ENCODE measurements around the gene CLEC1B.
"Not testable (repeated sequence)": the region's sequence is repeated elsewhere in the genome, so short reads cannot be mapped to it uniquely, and the experiment has no call there.

Gene CLEC1B

GRCh38 chr12:10021342-10021741, 22.4 kb upstream of the CLEC1B start:
- Histone ChIP-seq H2AFZ (ENCODE audit: low read length, unreplicated experiment) (no peak overlapping the region), H3K36me3 (ENCODE audit: insufficient read depth, low read length) (no peaks in the 10 kb centered on the region), H3K27me3 (ENCODE audit: insufficient read depth, low read length) (no peaks in the 10 kb centered on the region), H3K4me1 (ENCODE audit: control insufficient read depth, insufficient read depth, low read length, unreplicated experiment) (peaks cover 9% of the 10 kb centered on the region), H3K4me3 (ENCODE audit: low read depth, low read length) (no peak overlapping the region), H3K79me2 (ENCODE audit: control insufficient read depth, insufficient read depth, low read length, unreplicated experiment) (no peaks in the 10 kb centered on the region), H3K27ac (ENCODE audit: low read depth, low read length) (no peak overlapping the region)

- no peak overlapping the region for H3K27ac ChIP-seq (ENCODE audit: low read depth, low read length)
- H2AFZ ChIP-seq (ENCODE audit: low read length, unreplicated experiment), result no peak overlapping the region
- no peaks in the 10 kb centered on the region for H3K79me2 ChIP-seq (ENCODE audit: control insufficient read depth, insufficient read depth, low read length, unreplicated experiment)
These were observed 19.5 kb upstream of the CLEC1B start for GRCh38 chr12:10018386-10018785.

DNA sequence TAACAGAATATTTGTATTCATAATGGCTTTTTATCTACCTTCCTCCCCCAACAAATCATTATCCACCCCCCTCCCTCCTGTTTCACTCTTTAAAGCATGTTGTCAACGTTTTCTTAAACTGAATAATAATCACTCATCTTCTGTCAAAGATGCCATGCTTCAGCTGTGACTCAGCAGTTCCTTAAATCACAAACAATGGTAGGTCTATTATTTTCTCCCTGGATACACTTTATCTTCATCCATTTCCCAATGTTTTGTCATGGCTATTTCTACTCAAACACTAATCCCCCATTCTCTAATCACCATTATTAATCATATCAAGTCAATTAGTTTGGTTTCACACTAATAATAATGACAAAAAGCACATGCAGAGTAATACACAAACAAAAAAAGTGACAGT, 18.0 kb upstream of the CLEC1B start:
- no peak overlapping the region for H3K4me3 ChIP-seq (ENCODE audit: low read depth, low read length)
- H3K79me2 ChIP-seq (ENCODE audit: control insufficient read depth, insufficient read depth, low read length, unreplicated experiment), result no peaks in the 10 kb centered on the region
- peak overlapping the region; percentile 62 for H3K27ac ChIP-seq (ENCODE audit: low read depth, low read length)
- H3K36me3 ChIP-seq (ENCODE audit: insufficient read depth, low read length), result no peaks in the 10 kb centered on the region
- peaks cover 9% of the 10 kb centered on the region for H3K4me1 ChIP-seq (ENCODE audit: control insufficient read depth, insufficient read depth, low read length, unreplicated experiment)
- peaks cover 8% of the 10 kb centered on the region; the same call in 1 of the 2 replicates for H3K27me3 ChIP-seq (ENCODE audit: insufficient read depth, low read length)
- peak overlapping the region; percentile 33 for H2AFZ ChIP-seq (ENCODE audit: low read length, unreplicated experiment)

More at GRCh38 chr12:10018386-10018785, 19.5 kb upstream of the CLEC1B start:
- Histone ChIP-seq H3K27me3 (ENCODE audit: insufficient read depth, low read length) (no peaks in the 10 kb centered on the region), H3K36me3 (ENCODE audit: insufficient read depth, low read length) (no peaks in the 10 kb centered on the region), H3K4me1 (ENCODE audit: control insufficient read depth, insufficient read depth, low read length, unreplicated experiment) (peaks cover 9% of the 10 kb centered on the region), H3K4me3 (ENCODE audit: low read depth, low read length) (no peak overlapping the region)

DNA sequence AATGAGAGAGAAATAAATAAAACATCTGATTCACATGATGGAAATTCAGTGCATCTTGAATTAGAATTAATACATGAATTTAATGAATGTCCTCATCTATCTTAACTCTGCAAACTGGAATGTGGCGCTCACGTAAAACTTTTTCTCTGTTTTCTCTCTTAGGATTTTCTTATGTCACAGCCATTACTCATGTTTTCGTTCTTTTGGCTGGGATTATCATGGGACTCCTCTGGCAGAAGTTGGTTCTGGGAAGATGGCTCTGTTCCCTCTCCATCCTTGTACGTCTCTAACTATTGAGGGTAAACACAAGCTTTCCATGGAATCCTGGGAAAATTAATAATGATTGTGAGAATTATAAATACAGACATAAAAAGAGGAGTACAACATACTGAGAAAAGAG, 16.5 kb upstream of the CLEC1B start:
- H3K27me3 ChIP-seq (ENCODE audit: insufficient read depth, low read length), result peaks cover 8% of the 10 kb centered on the region; the same call in 1 of the 2 replicates
- peaks cover 9% of the 10 kb centered on the region for H3K4me1 ChIP-seq (ENCODE audit: control insufficient read depth, insufficient read depth, low read length, unreplicated experiment)
- no peaks in the 10 kb centered on the region for H3K36me3 ChIP-seq (ENCODE audit: insufficient read depth, low read length)

DNA sequence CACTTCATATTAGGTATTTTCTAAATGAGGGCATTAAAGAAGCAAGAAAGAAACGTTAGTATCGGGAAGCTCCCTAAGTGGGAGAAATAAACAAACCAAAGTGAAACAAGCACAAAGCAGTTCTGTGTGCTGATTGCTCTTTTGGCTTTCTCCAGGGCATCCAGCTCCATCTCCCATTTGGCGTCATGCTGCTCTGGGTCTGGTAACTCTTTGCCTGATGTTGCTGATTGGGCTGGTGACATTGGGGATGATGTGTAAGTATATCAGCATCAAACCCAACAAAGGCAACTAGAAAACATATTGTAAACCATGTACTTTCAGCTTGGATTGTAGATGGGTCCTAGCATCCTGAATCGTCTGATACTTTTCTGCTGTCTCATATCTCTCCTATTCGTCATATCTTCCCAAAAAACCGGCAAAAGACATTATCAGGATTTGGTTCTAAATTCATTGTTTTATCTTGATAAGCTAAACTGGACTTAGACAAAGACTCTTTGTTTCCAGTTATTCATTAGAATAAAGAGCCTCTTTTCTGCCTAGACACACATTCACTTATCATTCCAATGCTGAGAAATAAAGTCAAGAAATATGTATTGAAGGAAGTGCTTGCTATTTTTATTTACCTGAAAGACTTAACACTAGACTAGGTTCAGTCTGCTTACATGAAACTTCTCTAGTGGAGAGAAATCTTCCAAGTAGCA, 13.9 kb upstream of the CLEC1B start:
- H3K4me3 ChIP-seq (ENCODE audit: low read depth, low read length), result no peak overlapping the region
- H3K36me3 ChIP-seq (ENCODE audit: insufficient read depth, low read length), result no peaks in the 10 kb centered on the region
- no peak overlapping the region for H3K27ac ChIP-seq (ENCODE audit: low read depth, low read length)
- peaks cover 9% of the 10 kb centered on the region for H3K4me1 ChIP-seq (ENCODE audit: control insufficient read depth, insufficient read depth, low read length, unreplicated experiment)
- H2AFZ ChIP-seq (ENCODE audit: low read length, unreplicated experiment), result no peak overlapping the region
- H3K79me2 ChIP-seq (ENCODE audit: control insufficient read depth, insufficient read depth, low read length, unreplicated experiment), result no peaks in the 10 kb centered on the region
- peaks cover 8% of the 10 kb centered on the region; the same call in 1 of the 2 replicates for H3K27me3 ChIP-seq (ENCODE audit: insufficient read depth, low read length)

More for the DNA sequence above, 16.5 kb upstream of the CLEC1B start:
- H2AFZ ChIP-seq (ENCODE audit: low read length, unreplicated experiment), result no peak overlapping the region
- H3K79me2 ChIP-seq (ENCODE audit: control insufficient read depth, insufficient read depth, low read length, unreplicated experiment), result no peaks in the 10 kb centered on the region
- H3K4me3 ChIP-seq (ENCODE audit: low read depth, low read length), result no peak overlapping the region
- H3K27ac ChIP-seq (ENCODE audit: low read depth, low read length), result no peak overlapping the region

DNA sequence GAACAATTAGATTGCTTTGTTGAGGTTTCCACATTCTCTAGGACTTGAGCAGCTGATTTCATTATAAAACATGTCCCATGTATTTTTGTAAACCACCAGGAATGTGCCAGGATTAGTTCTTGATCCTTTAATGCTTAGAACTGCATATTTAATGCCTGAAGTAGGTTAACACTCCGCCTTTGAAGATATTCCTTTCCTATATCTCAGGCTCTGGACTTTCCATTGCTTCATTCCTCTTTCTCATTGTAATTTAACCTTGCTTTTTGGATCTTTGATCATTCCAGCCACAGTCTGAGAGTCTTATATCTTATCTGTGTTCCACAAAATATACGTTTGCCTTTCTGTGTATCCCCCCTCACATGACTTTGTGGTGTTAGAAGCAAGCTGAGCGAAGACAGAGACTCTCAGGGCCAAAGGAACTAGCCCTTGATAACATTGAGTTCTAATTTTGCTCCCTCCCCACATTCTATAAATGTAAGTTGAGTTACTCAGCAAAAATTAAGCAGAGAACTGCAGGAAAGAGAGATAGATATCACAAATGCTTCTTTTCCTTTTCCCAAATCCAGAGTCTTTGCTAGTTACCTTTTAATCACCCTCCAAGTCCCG, 2.4 kb upstream of the CLEC1B start:
- Histone ChIP-seq H3K79me2 (ENCODE audit: control insufficient read depth, insufficient read depth, low read length, unreplicated experiment) (no peaks in the 10 kb centered on the region), H3K36me3 (ENCODE audit: insufficient read depth, low read length) (no peaks in the 10 kb centered on the region), H3K4me3 (ENCODE audit: low read depth, low read length) (no peak overlapping the region), H2AFZ (ENCODE audit: low read length, unreplicated experiment) (no peak overlapping the region), H3K4me1 (ENCODE audit: control insufficient read depth, insufficient read depth, low read length, unreplicated experiment) (no peaks in the 10 kb centered on the region), H3K27ac (ENCODE audit: low read depth, low read length) (no peak overlapping the region), H3K27me3 (ENCODE audit: insufficient read depth, low read length) (peaks cover 36% of the 10 kb centered on the region)

DNA sequence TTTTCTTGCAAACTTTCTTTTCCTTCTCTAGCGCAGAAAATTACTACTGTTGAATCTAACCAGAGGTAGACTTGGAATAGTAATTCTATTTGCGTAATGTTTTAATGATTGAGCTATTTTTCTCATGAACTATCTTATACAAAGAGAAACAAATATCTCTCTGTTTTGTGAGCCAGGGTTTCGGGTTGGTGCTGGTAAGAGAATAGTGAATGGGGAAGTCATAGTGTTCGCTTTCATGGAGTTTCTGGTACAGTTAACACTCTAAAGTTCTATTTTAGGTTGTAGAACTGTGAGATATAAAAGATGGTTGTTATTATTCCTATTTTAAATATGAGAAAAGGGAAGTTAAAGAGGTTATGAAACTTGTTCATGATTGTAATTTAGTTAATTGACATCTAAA, 6.6 kb downstream of the CLEC1B start:
- no peaks in the 10 kb centered on the region for H3K4me1 ChIP-seq (ENCODE audit: control insufficient read depth, insufficient read depth, low read length, unreplicated experiment)
- H3K36me3 ChIP-seq (ENCODE audit: insufficient read depth, low read length), result no peaks in the 10 kb centered on the region
- no peak overlapping the region for H3K27ac ChIP-seq (ENCODE audit: low read depth, low read length)
- no peak overlapping the region for H3K4me3 ChIP-seq (ENCODE audit: low read depth, low read length)
- no peaks in the 10 kb centered on the region for H3K79me2 ChIP-seq (ENCODE audit: control insufficient read depth, insufficient read depth, low read length, unreplicated experiment)
- peaks cover 79% of the 10 kb centered on the region for H3K27me3 ChIP-seq (ENCODE audit: insufficient read depth, low read length)
- no peak overlapping the region for H2AFZ ChIP-seq (ENCODE audit: low read length, unreplicated experiment)

GRCh38 chr12:9991876-9992275, 7.0 kb downstream of the CLEC1B start:
- Histone ChIP-seq H3K4me3 (ENCODE audit: low read depth, low read length) (no peak overlapping the region), H3K27ac (ENCODE audit: low read depth, low read length) (no peak overlapping the region), H3K36me3 (ENCODE audit: insufficient read depth, low read length) (no peaks in the 10 kb centered on the region), H3K27me3 (ENCODE audit: insufficient read depth, low read length) (peaks cover 75% of the 10 kb centered on the region), H2AFZ (ENCODE audit: low read length, unreplicated experiment) (no peak overlapping the region), H3K79me2 (ENCODE audit: control insufficient read depth, insufficient read depth, low read length, unreplicated experiment) (no peaks in the 10 kb centered on the region), H3K4me1 (ENCODE audit: control insufficient read depth, insufficient read depth, low read length, unreplicated experiment) (no peaks in the 10 kb centered on the region)

DNA sequence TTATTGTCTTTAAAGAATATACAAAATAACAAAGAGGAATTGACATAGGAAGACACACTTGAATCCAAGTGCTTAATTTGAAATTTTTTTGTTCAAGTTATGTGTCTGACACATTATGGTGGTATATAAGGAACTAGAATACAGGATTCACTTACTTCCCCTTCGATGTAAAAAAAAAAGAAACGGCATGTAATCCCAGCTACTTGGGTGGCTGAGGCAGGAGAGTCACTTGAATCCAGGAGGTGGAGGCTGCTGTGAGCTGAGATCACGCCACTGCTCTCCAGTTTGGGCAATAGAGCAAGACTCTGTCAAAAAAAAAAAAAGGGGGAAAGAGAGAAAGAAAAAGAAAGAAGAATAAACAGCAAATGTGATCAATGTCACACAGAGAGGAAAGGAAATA, 18.8 kb downstream of the CLEC1B start:
- Histone ChIP-seq H3K4me1 (ENCODE audit: control insufficient read depth, insufficient read depth, low read length, unreplicated experiment) (no peaks in the 10 kb centered on the region), H3K79me2 (ENCODE audit: control insufficient read depth, insufficient read depth, low read length, unreplicated experiment) (no peaks in the 10 kb centered on the region), H2AFZ (ENCODE audit: low read length, unreplicated experiment) (no peak overlapping the region), H3K36me3 (ENCODE audit: insufficient read depth, low read length) (no peaks in the 10 kb centered on the region), H3K27me3 (ENCODE audit: insufficient read depth, low read length) (peaks cover 21% of the 10 kb centered on the region), H3K27ac (ENCODE audit: low read depth, low read length) (no peak overlapping the region), H3K4me3 (ENCODE audit: low read depth, low read length) (no peak overlapping the region)

GRCh38 chr12:9977916-9978315, 21.0 kb downstream of the CLEC1B start:
- Histone ChIP-seq H3K4me3 (ENCODE audit: low read depth, low read length) (no peak overlapping the region), H2AFZ (ENCODE audit: low read length, unreplicated experiment) (no peak overlapping the region), H3K4me1 (ENCODE audit: control insufficient read depth, insufficient read depth, low read length, unreplicated experiment) (no peaks in the 10 kb centered on the region), H3K79me2 (ENCODE audit: control insufficient read depth, insufficient read depth, low read length, unreplicated experiment) (no peaks in the 10 kb centered on the region), H3K36me3 (ENCODE audit: insufficient read depth, low read length) (no peaks in the 10 kb centered on the region), H3K27me3 (ENCODE audit: insufficient read depth, low read length) (peaks cover 27% of the 10 kb centered on the region), H3K27ac (ENCODE audit: low read depth, low read length) (no peak overlapping the region)

DNA sequence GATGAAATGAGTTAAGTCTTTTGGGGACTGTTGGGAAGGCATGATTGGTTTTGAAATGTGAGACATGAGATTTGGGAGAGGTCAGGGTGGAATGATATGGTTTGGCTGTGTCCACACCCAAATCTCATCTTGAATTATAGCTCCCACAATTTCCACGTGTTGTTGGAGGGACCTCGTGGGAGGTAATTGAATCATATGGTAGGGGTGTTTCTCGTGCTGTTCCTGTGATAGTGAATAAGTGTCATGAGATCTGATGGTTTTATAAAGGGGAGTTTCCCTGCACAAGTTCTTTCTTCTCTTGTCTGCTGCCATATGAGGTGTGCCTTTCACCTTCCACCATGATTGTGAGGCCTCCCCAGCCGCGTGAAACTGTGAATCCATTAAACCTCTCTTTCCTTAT, 22.3 kb downstream of the CLEC1B start:
- H3K4me1 ChIP-seq (ENCODE audit: control insufficient read depth, insufficient read depth, low read length, unreplicated experiment); H3K27ac ChIP-seq (ENCODE audit: low read depth, low read length); H3K79me2 ChIP-seq (ENCODE audit: control insufficient read depth, insufficient read depth, low read length, unreplicated experiment); H3K36me3 ChIP-seq (ENCODE audit: insufficient read depth, low read length); H3K4me3 ChIP-seq (ENCODE audit: low read depth, low read length); H2AFZ ChIP-seq (ENCODE audit: low read length, unreplicated experiment): not testable (repeated sequence)
- H3K27me3 ChIP-seq (ENCODE audit: insufficient read depth, low read length), result peaks cover 25% of the 10 kb centered on the region

Measured in ACC112 (cell line).